GM12878 (cell line): Measurements from ENCODE around the gene RAB21. TPM values are rescaled to one million over a fixed set of nuclear protein-coding genes. Genes with fewer than 3 reads are reported as not detected.

ENCODE experiments used
- ATAC-seq: fragments of 200-7000 bp; cut with Tn5 transposase; 3 replicates; pipeline ENCODE4 v1.9.1; 2020; ENCODE audit warnings: mild to moderate bottlenecking, moderate library complexity
- BruUV-seq: library from RNA; stranded (reverse); fragments of 400-500 nt; replicated peaks from 2 replicates; lab custom pipeline; 2021; lab: Mats Ljungman, UMichigan
- CTCF ChIA-PET: fragments of 300-600 bp; sonication (Branson Sonifier 250); formaldehyde crosslinking; extraction: SDS; loops from one replicate; lab custom pipeline; 2021; ENCODE audit warnings: inconsistent platforms; lab: Yijun Ruan, JAX
- POLR2A ChIA-PET: fragments of 350-600 bp; formaldehyde crosslinking; extraction: SDS; loops from one replicate; lab custom pipeline; 2021; ENCODE audit warnings: inconsistent platforms; lab: Charles Lee
- RAD21 ChIA-PET: fragments of 300-600 bp; sonication (Branson Sonifier 250); formaldehyde crosslinking; loops from one replicate; lab custom pipeline; 2023; ENCODE audit warnings: antibody characterized with exemption; ENCODE audit not compliant: unreplicated experiment; lab: Charles Lee
- SMC1A ChIA-PET: fragments of 300-600 bp; sonication (Branson Sonifier 250); formaldehyde crosslinking; loops from one replicate; lab custom pipeline; 2023; ENCODE audit not compliant: unreplicated experiment, uncharacterized antibody; lab: Charles Lee
- DNase-seq: peaks from one replicate; pipeline ENCODE4 v3.0.0-alpha.2; 2011; ENCODE audit warnings: low read depth, low spot score
- FAIRE-seq: peaks from 3 replicates; lab custom pipeline; 2011; peaks lifted over from hg19 to GRCh38; lab: Jason Lieb, UNC
- H2AFZ ChIP-seq: 2 replicates; pipeline ENCODE4 v1.6.0; 2011; ENCODE audit warnings: low read depth, low read length, control low read depth; ENCODE audit not compliant: control insufficient read depth
- H3K27ac ChIP-seq: 2 replicates; pipeline ENCODE4 v1.5.1; 2011; ENCODE audit warnings: control low read depth; ENCODE audit not compliant: control insufficient read depth, insufficient read depth
- H3K27me3 ChIP-seq, 2 experiments: replicated peaks in 1 of 2; 2 replicates each; pipeline versions ENCODE4 v1.6.0 to v1.6.1; 2011; ENCODE audit warnings: low read length in 1 of 2; ENCODE audit not compliant: control insufficient read depth in 2 of 2, insufficient read depth in 2 of 2
- H3K36me3 ChIP-seq, 2 experiments: 2 replicates each; pipeline ENCODE4 v1.5.1; 2011; ENCODE audit warnings: low read length in 1 of 2; ENCODE audit not compliant: control insufficient read depth in 2 of 2, insufficient read depth in 2 of 2
- H3K4me1 ChIP-seq: 2 replicates; pipeline ENCODE4 v1.6.1; 2011; ENCODE audit warnings: mild to moderate bottlenecking, low read length, moderate library complexity, mixed read lengths; ENCODE audit not compliant: control insufficient read depth, insufficient read depth
- H3K4me2 ChIP-seq: 2 replicates; pipeline ENCODE4 v1.6.0; 2011; ENCODE audit warnings: control low read depth; ENCODE audit not compliant: control insufficient read depth, insufficient read depth
- H3K4me3 ChIP-seq: fragments of 200-600 bp; sonication (generic); 2 replicates; pipeline ENCODE4 v1.5.1; 2016
- H3K79me2 ChIP-seq: 2 replicates; pipeline ENCODE4 v1.6.0; 2011; ENCODE audit warnings: low read length; ENCODE audit not compliant: control insufficient read depth, insufficient read depth
- H3K9ac ChIP-seq: 2 replicates; pipeline ENCODE4 v1.8.0; 2011; ENCODE audit warnings: low read length, control low read depth, mixed read lengths; ENCODE audit not compliant: control insufficient read depth, insufficient read depth
- H3K9me3 ChIP-seq: replicated peaks from 3 replicates; pipeline ENCODE4 v1.5.1; 2011; ENCODE audit warnings: mild to moderate bottlenecking, low read length; ENCODE audit not compliant: control insufficient read depth, insufficient read depth
- H4K20me1 ChIP-seq: 2 replicates; pipeline ENCODE4 v1.6.0; 2011; ENCODE audit not compliant: control insufficient read depth, insufficient read depth
- BHLHE40 ChIP-seq, 2 experiments: fragments of 450-650 bp in 1 of 2; IDR thresholded peaks; 2 replicates each; pipeline ENCODE4 v1.6.1; 2011 to 2017; ENCODE audit warnings: low read depth in 2 of 2, borderline replicate concordance in 1 of 2, improper control_type of control experiment in 1 of 2, low read length in 1 of 2, mild to moderate bottlenecking in 1 of 2
- CREB1 ChIP-seq: IDR thresholded peaks from 2 replicates; pipeline ENCODE4 v1.6.1; 2012; ENCODE audit warnings: low read depth, mild to moderate bottlenecking, inconsistent platforms
- CREM ChIP-seq: IDR thresholded peaks from 2 replicates; pipeline ENCODE4 v1.6.1; 2014; ENCODE audit warnings: antibody characterized with exemption, low read depth
- E2F4 ChIP-seq: IDR thresholded peaks from 2 replicates; pipeline ENCODE4 v1.6.1; 2012; ENCODE audit warnings: low read depth, low read length, improper control_type of control experiment
- HDAC2 ChIP-seq: fragments of 200-600 bp; sonication (generic); IDR thresholded peaks from 2 replicates; pipeline ENCODE4 v1.6.1; 2017
- KLF5 ChIP-seq: fragments of 450-650 bp; IDR thresholded peaks from 2 replicates; pipeline ENCODE4 v1.6.1; 2014; ENCODE audit warnings: mild to moderate bottlenecking; ENCODE audit not compliant: partially characterized antibody
- MAX ChIP-seq: IDR thresholded peaks from 2 replicates; pipeline ENCODE4 v1.6.1; 2012; ENCODE audit warnings: low read depth, low read length, improper control_type of control experiment
- NBN ChIP-seq: fragments of 450-650 bp; IDR thresholded peaks from 2 replicates; pipeline ENCODE4 v1.6.1; 2016
- NKRF ChIP-seq: fragments of 450-650 bp; conservative IDR thresholded peaks from 2 replicates; pipeline ENCODE4 v1.6.1; 2017; ENCODE audit warnings: mild to moderate bottlenecking, moderate library complexity
- NR2C2 ChIP-seq: IDR thresholded peaks from 2 replicates; pipeline ENCODE4 v1.6.1; 2011; ENCODE audit warnings: borderline replicate concordance, low read depth; ENCODE audit not compliant: control insufficient read depth, insufficient read length
- POLR2AphosphoS5 ChIP-seq: IDR thresholded peaks from 2 replicates; pipeline ENCODE4 v1.6.1; 2011; ENCODE audit warnings: mild to moderate bottlenecking, low read length, inconsistent platforms
- POU2F2 ChIP-seq: IDR thresholded peaks from 3 replicates; pipeline ENCODE4 v1.6.1; 2011; ENCODE audit warnings: low read depth, mild to moderate bottlenecking, low read length, borderline replicate concordance
- RAD51 ChIP-seq: fragments of 450-650 bp; IDR thresholded peaks from 2 replicates; pipeline ENCODE4 v1.6.1; 2016; ENCODE audit warnings: moderate library complexity, mild to moderate bottlenecking, inconsistent platforms
- RB1 ChIP-seq: fragments of 450-650 bp; formaldehyde crosslinking; IDR thresholded peaks from 2 replicates; pipeline ENCODE4 v1.6.1; 2017; ENCODE audit warnings: mild to moderate bottlenecking, borderline replicate concordance
- SMAD5 ChIP-seq: IDR thresholded peaks from 2 replicates; pipeline ENCODE4 v1.6.1; 2016; ENCODE audit warnings: antibody characterized with exemption, low read depth
- SRF ChIP-seq, 2 experiments: IDR thresholded peaks; 2 replicates each; pipeline ENCODE4 v1.6.1; 2011; ENCODE audit warnings: low read depth in 2 of 2, low read length in 2 of 2, mild to moderate bottlenecking in 1 of 2, moderate library complexity in 1 of 2
- SUZ12 ChIP-seq: fragments of 200-600 bp; sonication (generic); IDR thresholded peaks from one replicate; pipeline ENCODE4 v1.6.1; 2018; ENCODE audit warnings: antibody characterized with exemption, mild to moderate bottlenecking; ENCODE audit not compliant: unreplicated experiment
- YBX1 ChIP-seq: fragments of 450-650 bp; IDR thresholded peaks from 2 replicates; pipeline ENCODE4 v1.6.1; 2016; ENCODE audit warnings: antibody characterized with exemption
- ZSCAN29 ChIP-seq: fragments of 450-650 bp; IDR thresholded peaks from 2 replicates; pipeline ENCODE4 v1.6.1; 2017; ENCODE audit warnings: mild to moderate bottlenecking, moderate library complexity
- WGBS: methylation state at CpG from one replicate; pipeline ENCODE4 v1.1.6; 2016; ENCODE audit warnings: low lambda C conversion rate; ENCODE audit not compliant: insufficient replicate concordance, insufficient coverage; ENCODE audit errors: missing lambda C conversion rate; 5-methylcytosine and 5-hydroxymethylcytosine counted together
- in situ Hi-C: fragments of 300-500 bp; cut with MboI; formaldehyde crosslinking; loops from 9 replicates; pipeline ENCODE4 v1.14.3; 2018; ENCODE audit warnings: mixed read lengths
- intact Hi-C: fragments of 100-400 bp; cut with micrococcal nuclease; formaldehyde crosslinking; loops from one replicate; pipeline ENCODE4 v1.14.2; 2022; ENCODE audit not compliant: unreplicated experiment
- polyA plus RNA-seq, 11 experiments: library from polyadenylated mRNA; depleted of rRNA in 4 of 11; unstranded in 6 of 11; stranded (reverse) in 5 of 11; fragments of >200 nt; fragmentation: Nextera tagmentation in 4 of 11; fragmentation: Illumina TruSeq in 1 of 11; extraction: Ambion mirVana in 4 of 11; extraction: Trizol in 1 of 11; gene quantifications; 1 replicate in 1 of 11; 2 replicates in 10 of 11; pipeline versions ENCODE4 v1.2.1 to v1.2.3, GENCODE V29; 2011 to 2016; ENCODE audit warnings: inconsistent platforms in 2 of 11, missing spikeins in 2 of 11, low read depth in 1 of 11
- total RNA-seq, 4 experiments: library from RNA; depleted of rRNA in 3 of 4; stranded (reverse); fragments of >200 nt in 3 of 4; fragmentation: Illumina TruSeq in 1 of 4; extraction: Trizol in 1 of 4; gene quantifications; 2 replicates each; pipeline versions ENCODE4 v1.2.1 to v1.2.3, GENCODE V29; 2013 to 2021

Gene RAB21
- total and polyA plus RNA-seq, 10 of the 15 experiments (the other 5 are each of a cell fraction or from before 2014, with no cell fraction given): 2.8 to 42.8 (median 16.1) TPM

- 81% methylated on average over 3 of the region's 3 CpGs for WGBS
- no peak overlapping the region for H2AFZ ChIP-seq
- intact Hi-C loops: no loop called here
- TF ChIP-seq SRF (IDR thresholded peaks at IDR 0.05; ENCODE audit: low read depth in 2 of 2, low read length in 2 of 2): no peak
- no peak for TF ChIP-seq ZSCAN29
- TF ChIP-seq SUZ12: no peak
- no peak for TF ChIP-seq HDAC2
- no peak for TF ChIP-seq CREB1
- no peak for TF ChIP-seq KLF5
- TF ChIP-seq POU2F2: no peak
- no peak for TF ChIP-seq BHLHE40 (IDR thresholded peaks at IDR 0.05; ENCODE audit: borderline replicate concordance in 1 of 2, low read depth in 2 of 2, low read length in 1 of 2)
- TF ChIP-seq NBN: no peak
- no peak for TF ChIP-seq MAX
- TF ChIP-seq SMAD5: no peak
- no peak for TF ChIP-seq CREM
- no peak for TF ChIP-seq YBX1
- no peak for TF ChIP-seq POLR2AphosphoS5
- TF ChIP-seq RAD51: no peak
- no peak for TF ChIP-seq NKRF
- TF ChIP-seq E2F4: no peak
- TF ChIP-seq NR2C2: no peak
- no peak for TF ChIP-seq RB1
- TF ChIP-seq, all 136 proteins: peak for 0
- no peaks in the 10 kb centered on the region for H3K36me3 ChIP-seq
- H3K4me3 ChIP-seq: no peak overlapping the region
- H3K27ac ChIP-seq: no peak overlapping the region
- no peaks in the 10 kb centered on the region for H3K4me1 ChIP-seq
- ChIA-PET SMC1A (interaction anchor here (1.2 kb wide), 1 partner anchor 38 kb away, joined by 5 read pairs; the partner anchor contains the start of gene TMEM19), CTCF (interaction anchor here (1.5 kb wide), 1 partner anchor 9 kb away, joined by 4 read pairs; no protein-coding TSS in a partner anchor), POLR2A (interaction anchor here (0.6 kb wide), 1 partner anchor 468 kb away, joined by 3 read pairs; no protein-coding TSS in a partner anchor), RAD21 (no interaction called here)
- H3K4me2 ChIP-seq: no peak overlapping the region
- no peak overlapping the region for H3K9ac ChIP-seq
- in situ Hi-C loops: loop anchor here (25.0 kb wide), 1 partner anchor 988 kb away; no protein-coding TSS in a partner anchor
- DNase-seq: no peak
- no peaks in the 10 kb centered on the region for H4K20me1 ChIP-seq
- no TSS peak for BruUV-seq
- no peak for ATAC-seq
- no peaks in the 10 kb centered on the region for H3K79me2 ChIP-seq
- H3K27me3 ChIP-seq: no peaks in the 10 kb centered on the region
- FAIRE-seq: no peak
- no peaks in the 10 kb centered on the region for H3K9me3 ChIP-seq
Observed at GRCh38 chr12:71725011-71725410, 29.7 kb upstream of the RAB21 start.
